NCI-H187 (cell line): ENCODE data around the gene CDC42.

ENCODE experiments used
- DNase-seq, 2 experiments: peaks; one replicate each; lab custom pipeline; 2025; lab: John Stamatoyannopoulos, UW

Gene CDC42

DNA sequence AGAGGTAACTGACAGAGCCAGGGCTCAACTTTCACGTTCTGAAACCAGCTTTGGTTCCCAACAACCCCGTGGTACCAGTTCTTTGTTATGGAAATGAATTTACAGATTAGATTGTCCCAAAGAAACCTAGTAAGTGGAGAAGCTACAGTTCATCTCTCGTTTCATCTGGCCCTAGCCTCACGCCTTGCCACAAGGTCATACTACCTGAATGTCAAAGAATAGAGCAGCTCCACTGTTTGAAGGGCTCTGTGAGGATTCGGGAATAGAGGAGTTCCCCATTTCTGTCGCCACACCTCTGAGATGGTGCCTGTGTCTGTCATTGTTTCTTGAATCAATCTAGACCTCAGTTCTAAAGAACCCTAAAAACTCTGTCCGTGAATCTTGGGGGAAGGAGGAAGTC is 15.0 kb upstream of the CDC42 start:
- no peak for DNase-seq

DNA sequence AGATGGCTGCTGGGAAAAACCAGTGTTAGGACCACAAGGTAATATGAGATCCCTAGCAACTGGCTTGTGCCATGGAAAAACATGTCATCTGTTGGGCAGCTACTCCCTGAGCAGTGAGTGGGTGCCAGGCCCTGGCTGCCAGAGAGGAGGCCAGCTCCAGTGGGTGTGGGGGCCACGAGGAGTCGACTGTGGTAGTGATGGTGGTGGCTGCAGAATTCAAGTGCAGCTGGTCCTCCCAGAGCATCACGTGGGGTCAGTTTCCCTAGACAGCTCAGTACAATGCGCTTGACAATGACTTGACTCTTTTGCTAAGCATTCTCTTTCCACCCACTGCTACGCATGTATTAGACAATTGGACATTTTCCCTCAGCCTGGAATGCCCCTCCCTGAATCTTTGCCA is 14.5 kb upstream of the CDC42 start:
- no peak for DNase-seq

DNA sequence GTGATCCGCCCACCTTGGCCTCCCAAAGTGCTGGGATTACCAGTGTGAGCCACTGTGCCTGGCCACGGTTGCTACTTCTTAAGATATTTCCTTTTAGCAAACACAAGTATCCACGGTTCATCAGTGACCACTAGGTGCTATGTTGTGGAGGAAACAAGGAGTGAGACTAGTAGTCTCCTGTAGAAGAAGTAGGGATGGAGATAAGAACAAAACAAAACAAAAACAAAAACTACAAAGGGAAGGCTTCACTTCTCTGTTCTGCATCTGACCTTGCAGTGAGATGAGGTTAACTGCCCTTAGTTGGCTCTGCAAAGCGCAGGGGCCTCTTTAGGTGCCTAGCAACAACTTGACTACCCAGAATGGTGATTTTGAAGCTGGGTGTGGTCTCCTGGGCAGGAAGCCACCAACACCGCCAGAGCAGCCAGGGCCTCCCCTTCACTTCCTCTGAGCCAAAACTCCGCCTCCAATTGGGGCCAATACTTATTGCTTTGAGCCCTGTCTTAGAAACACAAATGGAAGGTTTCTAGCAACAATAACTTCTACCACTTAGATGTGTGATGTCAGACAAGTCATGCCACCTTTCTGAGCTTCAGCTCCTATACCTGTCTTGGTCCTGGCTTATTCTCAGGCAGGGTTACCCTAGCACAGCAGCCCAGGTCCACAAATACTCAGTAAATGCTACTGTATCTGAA is 12.8 kb upstream of the CDC42 start:
- no peak for DNase-seq

DNA sequence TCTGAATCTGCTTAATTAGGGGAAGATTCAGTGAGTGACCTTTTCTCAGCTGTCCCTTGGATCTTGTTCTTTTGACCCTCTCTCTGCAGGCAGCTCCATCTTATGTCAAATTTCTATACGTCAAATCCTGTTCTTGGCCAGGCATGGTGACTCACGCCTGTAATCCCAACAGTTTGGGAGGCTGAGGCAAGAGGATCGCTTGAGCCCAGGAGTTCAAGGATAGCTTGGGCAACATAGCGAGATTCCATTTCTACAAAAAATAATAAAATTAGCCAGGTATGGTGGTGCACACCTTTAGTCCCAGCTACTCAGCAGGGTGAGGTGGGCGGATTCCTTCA is 12.3 kb upstream of the CDC42 start:
- DNase-seq: no peak

DNA sequence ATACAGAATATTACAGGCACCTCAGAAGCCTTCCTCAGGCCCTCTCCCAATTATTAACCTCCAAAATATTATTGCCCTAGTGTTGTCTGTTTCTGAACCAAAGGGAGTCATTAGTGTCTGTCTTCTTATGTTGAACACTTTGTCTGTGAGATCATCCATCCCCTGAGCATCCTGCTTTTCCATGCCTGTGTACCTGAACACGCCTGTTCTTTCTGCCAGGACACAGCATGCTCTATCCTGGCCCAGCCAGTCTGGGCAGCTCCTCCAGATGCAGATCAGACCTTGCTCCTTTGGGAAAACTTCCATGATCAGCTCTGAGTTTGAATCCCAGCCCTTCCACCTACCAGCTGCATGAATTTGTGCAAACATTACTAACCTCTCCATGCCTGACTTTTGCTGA is 11.0 kb upstream of the CDC42 start:
- no peak for DNase-seq

DNA sequence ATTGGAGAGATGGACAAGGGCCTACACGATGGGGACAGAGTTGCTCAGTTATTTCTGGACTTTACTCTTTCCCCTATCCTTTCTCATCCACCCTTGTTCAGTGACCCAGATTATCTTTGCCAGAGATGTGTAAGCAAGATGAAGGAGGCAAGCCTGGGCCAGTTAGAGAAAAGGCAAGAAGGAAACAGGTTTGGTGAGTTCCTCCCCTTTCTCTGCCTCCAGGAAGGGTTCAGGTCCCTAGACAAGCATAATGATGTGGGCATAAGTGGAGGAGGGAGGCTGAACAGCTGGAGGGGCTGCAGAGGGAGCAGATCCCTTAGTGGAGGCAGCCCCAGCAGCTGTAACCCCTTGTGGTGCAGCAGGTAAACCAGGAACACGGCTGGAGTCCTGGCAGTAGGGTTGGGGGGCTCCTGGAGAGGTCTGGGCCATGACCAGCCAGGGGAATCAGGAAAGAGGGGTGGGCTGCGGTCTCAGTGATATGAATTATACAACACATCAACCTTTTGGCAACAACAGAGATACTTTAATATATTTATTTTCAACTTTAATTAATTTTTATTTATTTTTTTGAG is 9.2 kb upstream of the CDC42 start:
- no peak for DNase-seq

DNA sequence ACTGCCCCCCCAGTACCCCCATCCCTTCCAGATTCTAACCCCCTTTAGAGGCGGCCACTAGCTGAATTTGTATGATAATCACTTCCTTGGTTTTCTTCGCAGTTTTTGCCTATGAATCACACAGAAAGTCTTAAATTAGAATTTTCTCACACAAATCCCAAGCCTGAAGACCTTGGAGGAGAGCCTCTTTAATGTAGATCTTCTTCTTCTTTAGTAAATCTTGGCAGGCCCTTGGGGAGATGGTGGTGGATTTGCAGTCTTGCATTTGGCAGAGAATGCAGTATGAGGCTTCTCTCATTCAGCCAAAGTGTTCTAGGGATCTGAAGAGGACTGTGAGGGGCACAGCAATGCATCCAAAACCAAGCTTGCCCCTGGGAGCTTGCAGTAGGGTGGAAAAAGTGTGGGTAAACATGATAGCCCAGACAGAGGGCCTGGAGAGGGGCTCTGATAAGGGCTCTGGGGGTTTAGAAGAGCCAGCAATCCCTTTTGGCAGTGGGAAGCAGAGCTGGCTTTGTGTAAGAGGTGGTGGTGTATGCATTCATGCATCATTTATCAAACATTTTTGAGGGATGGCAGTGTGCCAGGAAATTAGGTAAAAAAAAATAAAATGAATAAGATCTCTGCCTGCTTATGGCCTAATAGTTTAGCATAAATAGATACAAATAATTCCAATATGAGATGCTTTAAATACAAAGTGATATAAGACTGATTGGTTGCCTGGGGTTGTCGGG is 7.7 kb upstream of the CDC42 start:
- DNase-seq: no peak

DNA sequence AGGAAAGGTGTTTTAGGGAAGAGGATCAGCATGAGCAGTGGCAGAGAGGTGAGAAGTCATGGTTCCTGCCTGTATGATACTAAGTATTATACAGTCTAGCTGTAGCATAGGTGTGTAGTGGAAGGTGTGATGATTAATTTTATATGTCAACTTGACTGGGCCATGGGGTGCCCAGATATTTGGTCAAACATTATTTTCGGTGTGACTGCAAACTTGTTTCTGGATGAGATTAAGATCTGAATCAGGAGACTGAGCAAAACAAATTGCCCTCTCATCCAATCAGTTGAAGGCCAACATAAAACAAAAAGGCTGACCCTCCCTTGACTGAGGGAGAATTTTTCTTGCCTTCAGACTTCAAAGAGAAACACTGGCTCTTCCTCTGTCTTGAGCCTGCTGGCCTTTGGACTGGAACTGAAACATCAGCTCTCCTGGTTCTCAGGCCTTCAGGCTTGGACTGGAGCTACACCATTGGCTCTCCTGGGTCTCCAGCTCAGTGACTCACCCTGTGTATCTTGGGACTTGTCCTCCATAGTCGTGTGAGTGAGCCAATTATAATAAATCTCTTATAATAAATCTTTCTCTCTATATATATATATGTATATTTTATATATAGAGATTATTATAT is 6.8 kb upstream of the CDC42 start:
- DNase-seq: no peak

DNA sequence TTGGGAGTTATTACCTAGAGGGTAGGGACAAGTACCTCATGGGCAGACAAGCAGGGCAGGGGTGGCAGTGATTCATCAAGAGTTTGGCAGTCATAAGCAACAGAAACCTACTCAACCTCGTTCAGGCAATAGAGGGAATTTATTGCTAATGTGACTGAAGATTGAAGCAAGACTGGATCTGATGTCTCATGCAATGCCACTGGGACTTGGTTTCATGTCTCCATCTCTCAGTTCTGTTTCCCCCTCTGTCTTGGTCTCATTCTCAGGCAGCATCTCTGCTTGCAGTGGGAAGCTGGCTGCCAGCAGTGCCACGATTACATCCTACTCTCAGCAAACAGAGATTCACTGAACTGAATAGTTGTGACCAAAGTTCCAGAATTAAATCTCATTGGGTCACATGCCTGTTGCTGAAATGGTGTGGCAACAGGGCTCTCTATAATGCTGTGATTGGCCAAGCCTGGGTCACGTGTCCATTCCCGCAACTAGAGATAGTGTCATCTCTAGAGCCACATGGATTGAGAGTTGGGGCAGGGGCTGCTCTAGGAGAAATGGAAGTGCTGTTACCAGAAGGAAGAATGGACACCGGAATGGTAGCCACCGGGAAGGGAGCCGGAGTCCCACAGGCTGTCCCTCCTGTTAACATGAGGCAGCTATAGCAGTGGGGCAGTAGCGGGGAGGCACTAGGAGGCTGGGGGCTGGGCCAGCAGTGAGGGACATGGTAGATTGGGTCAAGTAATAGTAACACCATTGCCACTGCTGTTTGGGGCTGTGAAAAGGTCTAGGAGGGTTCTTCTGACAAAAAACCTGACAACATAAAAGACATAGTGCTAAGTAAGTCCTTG is 3.9 kb upstream of the CDC42 start:
- no peak for DNase-seq

DNA sequence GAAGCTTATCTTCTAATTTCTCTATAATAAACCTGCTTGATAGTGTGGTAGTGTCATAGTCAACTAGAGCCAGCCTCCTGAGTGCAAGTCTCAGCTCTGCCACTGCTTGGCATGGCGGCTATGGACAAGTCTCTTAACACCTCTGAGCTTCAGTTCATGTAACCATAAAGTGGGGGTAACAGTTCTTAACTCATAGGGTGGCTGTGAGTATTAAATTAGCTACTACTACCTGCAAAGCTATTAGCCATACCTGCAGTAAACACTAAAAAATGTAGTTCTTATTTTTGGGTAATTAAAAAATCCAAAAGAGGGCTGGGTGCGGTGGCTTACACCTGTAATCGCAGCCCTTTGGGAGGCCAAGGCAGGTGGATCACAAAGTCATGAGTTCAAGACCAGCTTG is 2.2 kb upstream of the CDC42 start:
- no peak for DNase-seq

DNA sequence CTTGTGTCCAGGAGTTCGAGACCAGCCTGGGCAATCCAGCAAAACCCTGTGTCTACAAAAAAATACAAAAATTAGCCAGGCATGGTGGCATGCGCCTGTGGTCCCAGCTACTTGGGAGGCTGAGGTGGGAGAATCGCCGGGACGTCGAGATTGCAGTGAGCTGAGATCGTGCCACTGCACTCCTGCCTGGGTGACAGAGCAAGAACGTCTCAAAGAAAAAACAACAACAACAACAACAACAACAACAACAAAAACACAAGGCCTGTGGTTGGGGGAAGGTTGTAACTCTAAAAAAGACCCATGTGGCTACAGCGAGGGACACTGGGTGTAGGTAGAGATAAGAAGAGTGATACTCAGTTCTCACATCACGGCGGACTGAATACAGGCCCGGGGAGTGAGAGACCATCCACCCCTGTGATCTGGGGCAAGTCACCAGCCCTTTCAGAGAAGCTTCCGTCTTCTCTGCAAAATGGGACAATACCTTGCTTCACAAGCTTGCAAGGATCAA is 848 bp upstream of the CDC42 start:
- DNase-seq: no peak

DNA sequence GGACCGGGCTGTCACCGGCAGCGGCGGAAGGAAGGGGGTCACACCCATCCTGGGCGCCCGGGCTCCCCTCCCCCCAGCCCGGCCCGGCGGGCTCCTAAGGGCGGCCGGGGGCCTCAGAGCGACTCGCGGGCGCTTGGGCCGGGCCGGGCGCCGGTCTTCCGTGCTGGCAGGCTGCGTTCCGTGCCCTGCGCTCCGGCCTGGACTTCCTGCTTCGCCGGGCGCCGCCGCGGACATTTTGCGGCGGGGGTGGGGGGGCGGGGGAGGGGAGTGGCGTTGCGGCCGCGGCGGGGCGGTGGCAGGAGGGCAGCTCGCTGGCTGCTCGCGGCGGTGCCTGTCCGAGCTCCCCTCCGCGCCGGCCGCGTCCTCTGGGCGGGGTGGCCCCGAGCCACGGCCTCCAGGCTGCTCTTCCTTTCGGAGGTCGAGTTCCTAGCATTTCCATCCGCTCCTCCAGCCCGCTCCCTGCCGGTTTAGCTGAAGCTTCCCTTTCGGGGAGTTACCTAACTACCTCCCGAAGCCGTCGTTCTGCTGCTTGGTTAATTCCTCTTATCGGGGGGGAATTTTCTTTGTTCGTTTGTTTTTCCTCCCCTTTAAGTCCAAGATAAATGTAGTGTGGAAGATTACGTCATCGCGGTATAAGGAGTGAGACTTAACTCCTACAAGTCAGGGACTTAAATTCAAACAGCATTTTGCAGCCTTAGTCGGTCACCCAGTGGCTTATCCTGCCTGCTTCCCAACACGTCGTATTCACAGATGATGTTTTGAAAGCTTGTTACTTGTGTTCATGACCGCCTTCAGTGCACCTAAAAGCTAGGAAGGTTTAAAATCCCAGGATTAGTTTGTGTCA is 730 bp downstream of the CDC42 start:
- no peak for DNase-seq

DNA sequence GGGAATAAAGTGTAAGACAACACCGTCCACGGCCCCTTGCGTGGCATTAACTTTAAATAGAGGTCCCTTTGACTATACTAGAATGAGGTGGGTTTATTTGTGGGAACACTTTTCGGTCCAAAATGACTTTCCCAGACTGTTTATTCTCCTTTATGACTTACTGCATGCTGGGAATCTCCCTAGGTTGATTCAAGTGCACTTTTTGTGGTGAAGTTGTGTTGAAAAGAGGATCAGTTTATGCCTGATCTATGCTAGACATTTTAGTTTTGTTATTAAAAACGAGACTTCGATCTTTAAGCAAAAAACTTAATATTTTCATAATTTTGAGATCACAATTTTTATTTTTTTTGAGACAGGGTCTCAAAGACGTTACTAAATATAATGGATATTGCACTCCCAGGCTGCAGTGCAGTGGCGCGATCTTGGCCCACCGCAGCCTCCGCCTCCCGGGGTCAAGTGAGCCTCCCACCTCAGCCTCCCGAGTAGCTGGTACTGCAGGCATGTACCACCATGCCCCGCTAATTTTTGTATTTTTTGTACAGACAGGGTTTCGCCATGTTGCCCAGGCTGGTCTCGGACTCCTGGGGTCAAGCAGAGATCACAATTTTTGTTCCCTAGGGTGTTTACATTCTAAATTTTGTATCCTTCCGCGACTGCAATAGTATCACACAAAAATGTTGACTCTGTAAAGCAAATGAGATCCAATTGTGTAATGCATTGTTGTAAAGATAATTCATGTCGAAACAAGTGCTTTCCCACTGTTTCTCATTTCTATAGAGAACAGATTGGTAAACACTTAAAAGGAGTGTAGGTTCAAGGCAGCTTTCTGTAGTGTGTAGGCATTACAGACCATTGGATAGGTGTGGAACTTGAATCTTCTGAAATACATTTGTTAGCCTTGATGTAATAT is 1.6 kb downstream of the CDC42 start:
- no peak for DNase-seq

DNA sequence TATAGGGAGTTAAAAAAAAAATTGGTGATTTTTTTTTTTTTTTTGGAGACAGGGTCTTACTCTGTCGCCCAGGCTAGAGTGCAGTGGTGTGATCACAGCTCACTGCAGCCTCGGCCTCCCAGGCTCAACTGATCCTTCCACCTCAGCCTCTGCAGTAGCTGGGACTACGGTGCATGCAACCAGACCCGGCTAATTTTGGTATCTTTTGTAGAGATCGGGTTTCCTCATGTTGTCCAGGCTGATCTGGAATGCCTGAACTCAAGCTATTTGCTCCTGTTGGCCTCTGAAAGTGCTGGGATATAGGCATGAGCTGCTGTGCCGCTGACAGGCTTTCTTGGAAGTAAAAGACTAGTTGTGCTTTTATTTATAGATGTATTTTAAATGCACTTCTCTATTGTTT is 3.0 kb downstream of the CDC42 start:
- DNase-seq: no peak

DNA sequence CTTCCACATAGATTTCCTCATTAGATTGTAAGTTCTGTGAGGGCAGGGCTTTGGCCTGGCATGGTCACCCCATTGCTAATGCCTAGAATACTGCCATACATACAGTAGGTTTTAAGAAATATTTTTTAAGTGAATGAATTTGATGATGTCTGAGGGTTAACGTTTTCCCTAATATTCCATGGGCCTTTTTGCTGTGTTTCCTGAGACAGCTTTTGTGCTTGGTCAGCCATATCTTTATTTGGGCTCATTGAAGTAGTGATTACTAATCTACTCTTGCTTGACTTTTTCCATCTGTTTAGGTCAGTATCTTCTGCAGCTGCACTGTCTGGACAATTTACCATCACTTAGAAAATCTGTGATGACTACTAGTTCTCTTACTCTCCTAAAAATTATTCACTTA is 3.5 kb downstream of the CDC42 start:
- DNase-seq: no peak

DNA sequence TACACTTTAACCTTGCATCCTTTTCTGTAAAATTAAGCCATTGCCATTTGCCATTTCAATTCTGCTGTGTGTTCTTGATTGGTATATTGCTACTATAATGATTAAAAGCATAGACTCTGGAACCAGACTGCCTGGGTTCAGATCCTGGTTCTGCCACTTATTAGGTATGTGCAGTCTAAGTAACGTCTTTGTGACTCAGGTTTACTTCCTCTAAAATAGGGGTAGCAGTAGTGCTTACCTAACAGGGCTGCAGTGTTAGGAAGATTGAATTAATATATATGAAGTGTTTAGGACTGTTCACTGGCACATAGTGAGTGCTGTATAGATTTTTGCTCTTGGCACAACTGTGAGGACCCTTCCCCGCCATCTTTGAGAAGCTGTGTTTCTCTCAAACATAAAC is 4.4 kb downstream of the CDC42 start:
- DNase-seq: no peak

DNA sequence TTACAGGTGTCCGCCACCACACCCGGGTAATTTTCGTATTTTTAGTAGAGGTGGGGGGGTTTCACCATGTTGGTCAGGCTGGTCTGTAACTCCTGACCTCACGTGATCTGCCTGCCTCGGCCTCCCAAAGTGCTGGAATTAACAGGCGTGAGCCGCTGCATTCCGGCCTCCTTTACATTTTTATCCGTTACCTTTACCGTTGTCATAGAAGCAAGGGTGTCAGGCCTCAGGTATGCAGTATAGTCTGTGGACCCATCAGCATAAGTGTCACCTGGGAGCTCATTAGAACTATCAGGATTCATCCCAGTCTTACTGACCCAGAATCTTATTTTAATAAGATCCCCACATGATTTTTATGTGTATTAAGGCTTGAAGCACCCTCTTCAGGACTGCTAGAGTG is 5.4 kb downstream of the CDC42 start:
- no peak for DNase-seq

DNA sequence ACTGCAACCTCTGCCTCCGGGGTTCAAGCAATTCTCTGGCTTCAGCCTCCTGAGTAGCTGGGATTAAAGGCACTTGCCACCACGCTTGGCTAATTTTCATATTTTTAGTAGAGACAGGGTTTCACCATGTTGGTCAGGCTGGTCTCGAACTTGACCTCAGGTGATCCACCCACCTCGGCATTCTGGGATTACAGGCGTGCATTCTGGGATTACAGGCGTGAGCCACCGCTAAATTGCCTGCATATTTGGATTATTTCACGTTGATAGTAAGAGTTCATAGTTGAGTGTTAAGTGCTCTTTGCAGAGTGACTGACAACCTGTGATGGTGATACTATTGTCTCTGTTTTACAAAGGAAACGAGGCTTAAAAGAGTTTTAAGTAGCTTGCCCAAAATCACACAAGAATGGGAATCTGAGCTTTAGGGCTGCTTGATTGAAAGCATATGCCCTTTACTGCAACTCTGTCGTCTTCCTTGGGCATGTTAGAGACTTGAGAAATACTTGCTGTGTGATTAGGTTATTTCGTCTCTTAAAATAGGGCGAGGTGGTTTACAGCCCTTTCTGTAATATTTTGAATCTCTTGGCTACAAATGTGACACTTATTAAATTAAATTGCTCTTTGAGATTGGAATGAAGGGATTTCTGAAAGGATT is 12.4 kb downstream of the CDC42 start:
- no peak for DNase-seq

DNA sequence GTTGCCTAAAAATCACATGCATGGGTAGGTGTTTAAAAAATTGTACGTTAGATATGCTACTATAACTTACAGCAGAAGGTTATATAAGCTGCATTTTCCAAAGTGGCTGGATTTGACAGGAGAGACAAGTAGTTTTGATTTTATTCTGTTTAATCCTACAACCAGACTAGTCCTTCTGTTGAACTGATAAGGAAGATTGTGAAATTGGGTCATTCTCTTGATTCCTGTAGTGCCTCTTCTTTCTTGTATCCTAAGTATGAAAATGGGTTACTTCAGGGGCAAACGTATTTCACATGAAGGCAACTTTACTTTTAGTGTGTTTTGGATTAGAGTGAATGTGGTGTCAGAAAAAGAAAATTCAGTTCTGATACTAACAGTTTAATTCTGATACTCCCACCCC is 19.0 kb downstream of the CDC42 start:
- no peak for DNase-seq

DNA sequence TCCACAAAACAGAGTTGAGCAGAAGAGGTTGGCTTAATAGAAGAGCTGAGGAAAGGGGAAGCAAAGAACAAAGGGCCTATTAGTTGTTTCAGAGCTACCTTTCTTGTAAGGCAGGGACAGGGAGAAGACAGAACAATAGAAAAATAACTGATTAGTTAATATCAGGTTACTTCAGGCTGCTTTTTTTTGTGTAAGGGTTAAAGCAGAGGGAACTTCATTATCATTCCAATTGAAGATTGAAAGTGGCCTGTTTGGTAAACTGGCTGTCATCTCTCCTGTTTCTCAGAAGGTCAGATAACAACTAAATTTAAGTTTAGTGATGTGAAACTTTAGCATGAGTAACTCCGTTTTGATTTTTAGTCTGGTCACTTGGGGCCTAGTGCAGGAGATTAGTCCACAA is 22.3 kb downstream of the CDC42 start:
- no peak for DNase-seq
